Mammary epithelial cell (primary cell): ENCODE data around the gene FBXO31.

Experiments
- CTCF ChIP-seq, 2 donors: IDR thresholded peaks in 1 of 2; conservative IDR thresholded peaks in 1 of 2; 2 replicates each; pipeline ENCODE4 v1.5.1; 2011 to 2012; ENCODE audit warnings: inconsistent platforms in 2 of 2, low read length in 2 of 2, mild to moderate bottlenecking in 2 of 2, control low read depth in 1 of 2, low read depth in 1 of 2; ENCODE audit not compliant: insufficient read depth in 1 of 2; ENCODE audit errors: extremely low read depth in 1 of 2
- EZH2 ChIP-seq: IDR thresholded peaks from 2 replicates; pipeline ENCODE4 v1.6.1; 2012; ENCODE audit warnings: low read length, inconsistent platforms, borderline replicate concordance

DNA sequence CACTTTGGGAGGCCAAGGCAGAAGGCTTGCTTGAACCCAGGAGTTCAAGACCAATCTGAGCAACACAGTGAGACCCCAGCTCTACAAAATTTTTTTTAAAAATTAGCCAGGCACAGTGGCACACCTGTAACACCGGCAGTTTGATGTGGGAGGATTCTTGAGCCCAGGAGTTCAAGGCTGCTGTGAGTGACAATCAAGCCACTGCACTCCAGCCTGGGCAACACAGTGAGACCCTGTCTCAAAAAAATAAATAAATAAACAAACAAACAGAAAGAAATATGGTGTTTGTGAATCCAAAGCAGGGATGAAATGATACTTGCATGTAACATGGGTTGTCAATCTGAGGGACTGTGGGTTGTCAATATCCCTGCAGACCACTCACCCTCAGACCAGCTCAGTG lies 16.6 kb downstream of the FBXO31 start:
- TF ChIP-seq CTCF (conservative IDR thresholded peaks at IDR 0.05 in 1 of 2, IDR thresholded peaks at IDR 0.05 in 1 of 2; ENCODE audit: extremely low read depth in 1 of 2, insufficient read depth in 1 of 2, low read depth in 1 of 2, low read length in 2 of 2) = no peak
- TF ChIP-seq EZH2 = no peak
